T-cell (primary cell): Measurements from ENCODE around the gene SLBP. TPM values are rescaled to one million over a fixed set of nuclear protein-coding genes. Genes with fewer than 3 reads are reported as not detected.
A peak's percentile ranks its signal among the peaks of the same experiment; 100 is the strongest.

ENCODE experiments used
- ATAC-seq, 4 experiments: fragments of 200-7000 bp in 3 of 4; fragments of 150-1000 bp in 1 of 4; cut with Tn5 transposase; replicated peaks in 1 of 4; 1 replicate in 3 of 4; 2 replicates in 1 of 4; pipeline ENCODE4 v1.10.0; 2021; ENCODE audit warnings: moderate library complexity in 3 of 4, mild to moderate bottlenecking in 2 of 4, moderate number of reproducible peaks in 1 of 4
- CTCF ChIA-PET, 2 donors: fragments of 300-600 bp; sonication (Branson Sonifier 250); formaldehyde crosslinking; loops; one replicate each; lab custom pipeline; 2022; ENCODE audit warnings: antibody characterized with exemption in 2 of 2; lab: Charles Lee
- POLR2A ChIA-PET, 2 donors: fragments of 300-600 bp; sonication (Branson Sonifier 250); formaldehyde crosslinking; loops; one replicate each; lab custom pipeline; 2022; ENCODE audit warnings: antibody characterized with exemption in 2 of 2; lab: Charles Lee
- DNase-seq, 35 experiments: peaks; one replicate each; pipeline versions ENCODE4 v3.0.0 to v3.0.0-alpha.2; 2013 to 2023
- H3K27ac ChIP-seq: one replicate; pipeline ENCODE4 v1.5.1; 2013; ENCODE audit warnings: low read length
- H3K27me3 ChIP-seq, 2 experiments: replicated peaks in 1 of 2; 1 replicate in 1 of 2; 2 replicates in 1 of 2; pipeline versions ENCODE4 v1.6.1 to v1.7.0; 2013; ENCODE audit warnings: low read length in 1 of 2, mixed read lengths in 1 of 2; ENCODE audit not compliant: control insufficient read depth in 2 of 2, insufficient read depth in 2 of 2; ENCODE audit errors: extremely low read depth in 1 of 2
- H3K36me3 ChIP-seq, 2 donors: 1 replicate in 1 of 2; 2 replicates in 1 of 2; pipeline versions ENCODE4 v1.6.1 to v1.7.0; 2013; ENCODE audit warnings: low read length in 1 of 2; ENCODE audit not compliant: control insufficient read depth in 2 of 2, insufficient read depth in 1 of 2; ENCODE audit errors: extremely low read depth in 1 of 2
- H3K4me1 ChIP-seq, 2 experiments: 1 replicate in 1 of 2; 2 replicates in 1 of 2; pipeline versions ENCODE4 v1.6.1 to v1.7.0; 2013; ENCODE audit warnings: low read length in 2 of 2, mixed read lengths in 1 of 2; ENCODE audit not compliant: insufficient read depth in 2 of 2, control insufficient read depth in 1 of 2; ENCODE audit errors: extremely low read depth in 1 of 2
- H3K4me3 ChIP-seq, 2 donors: 1 replicate in 1 of 2; 2 replicates in 1 of 2; pipeline versions ENCODE4 v1.5.1 to v1.7.0; 2013; ENCODE audit warnings: mild to moderate bottlenecking in 2 of 2, low read length in 1 of 2, moderate library complexity in 1 of 2; ENCODE audit not compliant: control insufficient read depth in 1 of 2; ENCODE audit errors: extremely low read depth in 1 of 2
- H3K9me3 ChIP-seq: 2 replicates; pipeline ENCODE4 v1.7.0; 2013
- H3K27ac Mint-ChIP-seq, 2 donors: one replicate each; pipeline ENCODE4 v1.8.0; 2020 to 2021; ENCODE audit warnings: mild to moderate bottlenecking in 2 of 2, mixed read lengths in 2 of 2
- H3K27me3 Mint-ChIP-seq, 2 donors: one replicate each; pipeline ENCODE4 v1.8.0; 2021 to 2022; ENCODE audit warnings: mixed read lengths in 2 of 2
- H3K36me3 Mint-ChIP-seq: one replicate; pipeline ENCODE4 v1.8.0; 2021; ENCODE audit warnings: mixed read lengths
- H3K4me1 Mint-ChIP-seq, 3 donors: one replicate each; pipeline ENCODE4 v1.8.0; 2020 to 2022; ENCODE audit warnings: mixed read lengths in 3 of 3, mild to moderate bottlenecking in 1 of 3
- H3K4me3 Mint-ChIP-seq, 3 donors: one replicate each; pipeline ENCODE4 v1.8.0; 2020 to 2022; ENCODE audit warnings: mild to moderate bottlenecking in 3 of 3, mixed read lengths in 3 of 3, moderate library complexity in 3 of 3
- H3K9me3 Mint-ChIP-seq, 3 donors: one replicate each; pipeline ENCODE4 v1.8.0; 2020 to 2022; ENCODE audit warnings: mixed read lengths in 3 of 3
- WGBS: methylation state at CpG from one replicate; pipeline ENCODE4 v1.1.5; 2013; ENCODE audit warnings: missing lambda C conversion rate; ENCODE audit not compliant: insufficient coverage; 5-methylcytosine and 5-hydroxymethylcytosine counted together
- total RNA-seq, 35 experiments: library from RNA in 6 of 35; stranded (reverse) in 6 of 35; fragments of 120-200 nt in 1 of 35; gene quantifications; one replicate each; pipeline versions ENCODE4 v1.2.1 to v1.2.4 and lab custom pipeline; 2013 to 2026

The SLBP gene
- total RNA-seq, 5 donors from 2014 or later (not counting 1 experiment from before 2014, with no cell fraction given) = 30.1 to 42.3 (median 36.1) TPM

GRCh38 chr4:1741208-1741607 lies 29.1 kb upstream of the SLBP start:
- Histone ChIP-seq H3K27me3 (no peaks in the 10 kb centered on the region), H3K4me1 (peaks cover 0 to 4% of the 10 kb centered on the region in 2 experiments), H3K4me3 (no peak overlapping the region), H3K36me3 (peaks cover 34 to 70% of the 10 kb centered on the region in 2 donors), H3K27ac (no peak overlapping the region), H3K9me3 (no peaks in the 10 kb centered on the region)
- 93% methylated on average over 17 of the region's 17 CpGs for WGBS
- no peak for ATAC-seq
- Mint-ChIP-seq H3K4me3 (no peak overlapping the region), H3K9me3 (peaks cover 0 to 7% (median 6%) of the 10 kb centered on the region in 3 donors), H3K27me3 (no peaks in the 10 kb centered on the region), H3K27ac (no peak overlapping the region), H3K36me3 (peaks cover 41% of the 10 kb centered on the region), H3K4me1 (no peaks in the 10 kb centered on the region)
- ChIA-PET POLR2A (interaction anchor here in 1 of 2 donors (0.6 kb wide), 1 partner anchor 169 kb away, joined by 3 read pairs; no protein-coding TSS in a partner anchor), CTCF (no interaction called here)
- no peak for DNase-seq

- peaks cover 0 to 7% (median 6%) of the 10 kb centered on the region in 3 donors for H3K9me3 Mint-ChIP-seq
- Histone ChIP-seq H3K4me3 (no peak overlapping the region), H3K36me3 (peaks cover 43 to 80% of the 10 kb centered on the region in 2 donors), H3K27ac (no peak overlapping the region), H3K9me3 (no peaks in the 10 kb centered on the region), H3K4me1 (no peaks in the 10 kb centered on the region), H3K27me3 (no peaks in the 10 kb centered on the region)
- POLR2A ChIA-PET = interaction anchor here in 1 of 2 donors (0.6 kb wide), 1 partner anchor 42 kb away, joined by 3 read pairs; no protein-coding TSS in a partner anchor
- peaks cover 44% of the 10 kb centered on the region for H3K36me3 Mint-ChIP-seq
- CTCF ChIA-PET = no interaction called here
- no peak overlapping the region for H3K4me3 Mint-ChIP-seq
- H3K27me3 Mint-ChIP-seq = no peaks in the 10 kb centered on the region
- ATAC-seq (no peak), DNase-seq (no peak)
- 97% methylated on average over 21 of the region's 22 CpGs for WGBS
- H3K27ac Mint-ChIP-seq = no peak overlapping the region
- H3K4me1 Mint-ChIP-seq = no peaks in the 10 kb centered on the region
These were observed 28.0 kb upstream of the SLBP start for GRCh38 chr4:1740021-1740545.

- H3K27me3 ChIP-seq = no peaks in the 10 kb centered on the region
These were observed 27.2 kb upstream of the SLBP start for GRCh38 chr4:1739358-1739757.

GRCh38 chr4:1738410-1738809 lies 26.3 kb upstream of the SLBP start:
- Histone ChIP-seq H3K36me3 (peaks cover 38 to 79% of the 10 kb centered on the region in 2 donors), H3K9me3 (no peaks in the 10 kb centered on the region), H3K27me3 (no peaks in the 10 kb centered on the region), H3K27ac (no peak overlapping the region), H3K4me3 (peak overlapping the region in 1 of 2 donors; percentile 10), H3K4me1 (no peaks in the 10 kb centered on the region)
- Mint-ChIP-seq H3K4me1 (no peaks in the 10 kb centered on the region), H3K9me3 (peaks cover 0 to 7% (median 6%) of the 10 kb centered on the region in 3 donors), H3K4me3 (peak overlapping the region in 1 of 3 donors; percentile 13), H3K27me3 (no peaks in the 10 kb centered on the region), H3K36me3 (peaks cover 41% of the 10 kb centered on the region), H3K27ac (no peak overlapping the region)
- 100% methylated on average over 4 of the region's 4 CpGs for WGBS
- DNase-seq (no peak), ATAC-seq (no peak)
- ChIA-PET POLR2A (no interaction called here), CTCF (no interaction called here)

More at GRCh38 chr4:1739358-1739757, 27.2 kb upstream of the SLBP start:
- Histone ChIP-seq H3K36me3 (peaks cover 42 to 82% of the 10 kb centered on the region in 2 donors), H3K27ac (no peak overlapping the region), H3K4me3 (no peak overlapping the region), H3K4me1 (no peaks in the 10 kb centered on the region), H3K9me3 (no peaks in the 10 kb centered on the region)
- DNase-seq = no peak
- peaks cover 0 to 7% (median 6%) of the 10 kb centered on the region in 3 donors for H3K9me3 Mint-ChIP-seq
- no peak for ATAC-seq
- H3K36me3 Mint-ChIP-seq = peaks cover 44% of the 10 kb centered on the region
- ChIA-PET POLR2A (no interaction called here), CTCF (no interaction called here)
- WGBS = 98% methylated on average over 8 of the region's 9 CpGs
- no peaks in the 10 kb centered on the region for H3K4me1 Mint-ChIP-seq
- no peak overlapping the region for H3K27ac Mint-ChIP-seq
- H3K4me3 Mint-ChIP-seq = no peak overlapping the region
- no peaks in the 10 kb centered on the region for H3K27me3 Mint-ChIP-seq

GRCh38 chr4:1737666-1738065 lies 25.5 kb upstream of the SLBP start:
- Histone ChIP-seq H3K4me1 (peaks cover 0 to under 1% of the 10 kb centered on the region in 2 experiments), H3K27me3 (no peaks in the 10 kb centered on the region), H3K36me3 (peaks cover 37 to 86% of the 10 kb centered on the region in 2 donors), H3K27ac (no peak overlapping the region), H3K9me3 (no peaks in the 10 kb centered on the region), H3K4me3 (no peak overlapping the region)
- peaks cover 47% of the 10 kb centered on the region for H3K36me3 Mint-ChIP-seq
- no peak overlapping the region for H3K27ac Mint-ChIP-seq
- ATAC-seq (no peak), DNase-seq (no peak)
- H3K27me3 Mint-ChIP-seq = no peaks in the 10 kb centered on the region
- H3K4me3 Mint-ChIP-seq = no peak overlapping the region
- no peaks in the 10 kb centered on the region for H3K4me1 Mint-ChIP-seq
- WGBS = 99% methylated on average over 10 of the region's 15 CpGs
- H3K9me3 Mint-ChIP-seq = peaks cover 0 to 7% (median 6%) of the 10 kb centered on the region in 3 donors
- ChIA-PET POLR2A (no interaction called here), CTCF (no interaction called here)

- H3K9me3 Mint-ChIP-seq = peaks cover 0 to 7% (median 6%) of the 10 kb centered on the region in 3 donors
- peaks cover 41 to 86% of the 10 kb centered on the region in 2 donors for H3K36me3 ChIP-seq
- no peak overlapping the region for H3K4me3 ChIP-seq
- H3K4me3 Mint-ChIP-seq = no peak overlapping the region
- POLR2A ChIA-PET = no interaction called here
- H3K27ac ChIP-seq = no peak overlapping the region
- no peaks in the 10 kb centered on the region for H3K27me3 ChIP-seq
- H3K4me1 Mint-ChIP-seq = no peaks in the 10 kb centered on the region
- CTCF ChIA-PET = no interaction called here
- peaks cover 47% of the 10 kb centered on the region for H3K36me3 Mint-ChIP-seq
- WGBS = 91% methylated on average over 8 of the region's 13 CpGs
- no peak overlapping the region for H3K27ac Mint-ChIP-seq
- DNase-seq = no peak
- peaks cover 0 to 3% of the 10 kb centered on the region in 2 experiments for H3K4me1 ChIP-seq
- ATAC-seq = no peak
- no peaks in the 10 kb centered on the region for H3K27me3 Mint-ChIP-seq
- no peaks in the 10 kb centered on the region for H3K9me3 ChIP-seq
These were observed 24.7 kb upstream of the SLBP start for GRCh38 chr4:1736812-1737211.
